GM12878 (cell line): ENCODE results near the gene MACROD2. TPM values are rescaled to one million over a fixed set of nuclear protein-coding genes. Genes with fewer than 3 reads are reported as not detected.

ENCODE experiments used
- ATAC-seq: fragments of 200-7000 bp; cut with Tn5 transposase; 3 replicates; pipeline ENCODE4 v1.9.1; 2020; ENCODE audit warnings: mild to moderate bottlenecking, moderate library complexity
- BruUV-seq: library from RNA; stranded (reverse); fragments of 400-500 nt; replicated peaks from 2 replicates; lab custom pipeline; 2021; lab: Mats Ljungman, UMichigan
- CTCF ChIA-PET: fragments of 300-600 bp; sonication (Branson Sonifier 250); formaldehyde crosslinking; extraction: SDS; loops from one replicate; lab custom pipeline; 2021; ENCODE audit warnings: inconsistent platforms; lab: Yijun Ruan, JAX
- POLR2A ChIA-PET: fragments of 350-600 bp; formaldehyde crosslinking; extraction: SDS; loops from one replicate; lab custom pipeline; 2021; ENCODE audit warnings: inconsistent platforms; lab: Charles Lee
- RAD21 ChIA-PET: fragments of 300-600 bp; sonication (Branson Sonifier 250); formaldehyde crosslinking; loops from one replicate; lab custom pipeline; 2023; ENCODE audit warnings: antibody characterized with exemption; ENCODE audit not compliant: unreplicated experiment; lab: Charles Lee
- SMC1A ChIA-PET: fragments of 300-600 bp; sonication (Branson Sonifier 250); formaldehyde crosslinking; loops from one replicate; lab custom pipeline; 2023; ENCODE audit not compliant: unreplicated experiment, uncharacterized antibody; lab: Charles Lee
- DNase-seq: peaks from one replicate; pipeline ENCODE4 v3.0.0-alpha.2; 2011; ENCODE audit warnings: low read depth, low spot score
- FAIRE-seq: peaks from 3 replicates; lab custom pipeline; 2011; peaks lifted over from hg19 to GRCh38; lab: Jason Lieb, UNC
- H2AFZ ChIP-seq: 2 replicates; pipeline ENCODE4 v1.6.0; 2011; ENCODE audit warnings: low read depth, low read length, control low read depth; ENCODE audit not compliant: control insufficient read depth
- H3K27ac ChIP-seq: 2 replicates; pipeline ENCODE4 v1.5.1; 2011; ENCODE audit warnings: control low read depth; ENCODE audit not compliant: control insufficient read depth, insufficient read depth
- H3K27me3 ChIP-seq, 2 experiments: replicated peaks in 1 of 2; 2 replicates each; pipeline versions ENCODE4 v1.6.0 to v1.6.1; 2011; ENCODE audit warnings: low read length in 1 of 2; ENCODE audit not compliant: control insufficient read depth in 2 of 2, insufficient read depth in 2 of 2
- H3K36me3 ChIP-seq, 2 experiments: 2 replicates each; pipeline ENCODE4 v1.5.1; 2011; ENCODE audit warnings: low read length in 1 of 2; ENCODE audit not compliant: control insufficient read depth in 2 of 2, insufficient read depth in 2 of 2
- H3K4me1 ChIP-seq: 2 replicates; pipeline ENCODE4 v1.6.1; 2011; ENCODE audit warnings: mild to moderate bottlenecking, low read length, moderate library complexity, mixed read lengths; ENCODE audit not compliant: control insufficient read depth, insufficient read depth
- H3K4me2 ChIP-seq: 2 replicates; pipeline ENCODE4 v1.6.0; 2011; ENCODE audit warnings: control low read depth; ENCODE audit not compliant: control insufficient read depth, insufficient read depth
- H3K4me3 ChIP-seq: fragments of 200-600 bp; sonication (generic); 2 replicates; pipeline ENCODE4 v1.5.1; 2016
- H3K79me2 ChIP-seq: 2 replicates; pipeline ENCODE4 v1.6.0; 2011; ENCODE audit warnings: low read length; ENCODE audit not compliant: control insufficient read depth, insufficient read depth
- H3K9ac ChIP-seq: 2 replicates; pipeline ENCODE4 v1.8.0; 2011; ENCODE audit warnings: low read length, control low read depth, mixed read lengths; ENCODE audit not compliant: control insufficient read depth, insufficient read depth
- H3K9me3 ChIP-seq: replicated peaks from 3 replicates; pipeline ENCODE4 v1.5.1; 2011; ENCODE audit warnings: mild to moderate bottlenecking, low read length; ENCODE audit not compliant: control insufficient read depth, insufficient read depth
- H4K20me1 ChIP-seq: 2 replicates; pipeline ENCODE4 v1.6.0; 2011; ENCODE audit not compliant: control insufficient read depth, insufficient read depth
- ATF7 ChIP-seq: fragments of 450-650 bp; IDR thresholded peaks from 2 replicates; pipeline ENCODE4 v1.6.1; 2016; ENCODE audit warnings: low read depth, mild to moderate bottlenecking
- ELK1 ChIP-seq: IDR thresholded peaks from 2 replicates; pipeline ENCODE4 v1.6.1; 2012; ENCODE audit warnings: low read depth, low read length, improper control_type of control experiment
- IKZF2 ChIP-seq, 2 experiments: fragments of 450-650 bp; IDR thresholded peaks; 2 replicates each; pipeline ENCODE4 v1.6.1; 2017; ENCODE audit warnings: mild to moderate bottlenecking in 2 of 2, moderate library complexity in 2 of 2
- RUNX3 ChIP-seq: IDR thresholded peaks from 2 replicates; pipeline ENCODE4 v1.6.1; 2012; ENCODE audit warnings: low read length, inconsistent platforms
- STAT3 ChIP-seq: IDR thresholded peaks from 2 replicates; pipeline ENCODE4 v1.6.1; 2011; ENCODE audit warnings: low read depth, low read length, improper control_type of control experiment
- WGBS: methylation state at CpG from one replicate; pipeline ENCODE4 v1.1.6; 2016; ENCODE audit warnings: low lambda C conversion rate; ENCODE audit not compliant: insufficient replicate concordance, insufficient coverage; ENCODE audit errors: missing lambda C conversion rate; 5-methylcytosine and 5-hydroxymethylcytosine counted together
- in situ Hi-C: fragments of 300-500 bp; cut with MboI; formaldehyde crosslinking; loops from 9 replicates; pipeline ENCODE4 v1.14.3; 2018; ENCODE audit warnings: mixed read lengths
- intact Hi-C: fragments of 100-400 bp; cut with micrococcal nuclease; formaldehyde crosslinking; loops from one replicate; pipeline ENCODE4 v1.14.2; 2022; ENCODE audit not compliant: unreplicated experiment
- polyA plus RNA-seq, 11 experiments: library from polyadenylated mRNA; depleted of rRNA in 4 of 11; unstranded in 6 of 11; stranded (reverse) in 5 of 11; fragments of >200 nt; fragmentation: Nextera tagmentation in 4 of 11; fragmentation: Illumina TruSeq in 1 of 11; extraction: Ambion mirVana in 4 of 11; extraction: Trizol in 1 of 11; gene quantifications; 1 replicate in 1 of 11; 2 replicates in 10 of 11; pipeline versions ENCODE4 v1.2.1 to v1.2.3, GENCODE V29; 2011 to 2016; ENCODE audit warnings: inconsistent platforms in 2 of 11, missing spikeins in 2 of 11, low read depth in 1 of 11
- total RNA-seq, 4 experiments: library from RNA; depleted of rRNA in 3 of 4; stranded (reverse); fragments of >200 nt in 3 of 4; fragmentation: Illumina TruSeq in 1 of 4; extraction: Trizol in 1 of 4; gene quantifications; 2 replicates each; pipeline versions ENCODE4 v1.2.1 to v1.2.3, GENCODE V29; 2013 to 2021
- TF ChIP-seq, protein P1 (sequence below): fragments of 450-650 bp; formaldehyde crosslinking; IDR thresholded peaks from 2 replicates; pipeline ENCODE4 v1.4.0; 2020; ENCODE audit warnings: mild to moderate bottlenecking, moderate library complexity

The MACROD2 gene
- total and polyA plus RNA-seq, 10 of the 15 experiments (the other 5 are each of a cell fraction or from before 2014, with no cell fraction given) = 1.1 to 21.5 (median 2.2) TPM

GRCh38 chr20:14723614-14724013 is 728.3 kb downstream of the MACROD2 start (continued):
- TF ChIP-seq ELK1 (no peak), STAT3 (no peak), ATF7 (peak; percentile 83), IKZF2 (IDR thresholded peaks at IDR 0.05) (peak in 1 of 2 experiments; percentile 58; a peak in 1 of 4 replicates)

GRCh38 chr20:14724036-14724435 is 728.7 kb downstream of the MACROD2 start:
- no peak overlapping the region for H3K9ac ChIP-seq
- no peaks in the 10 kb centered on the region for H3K36me3 ChIP-seq
- 0 out of 2 replicates have a peak overlapping the region, but pooled peaks have one; percentile 7 for H2AFZ ChIP-seq
- no peaks in the 10 kb centered on the region for H3K79me2 ChIP-seq
- BruUV-seq = no TSS peak
- ATAC-seq (peak; percentile 58), FAIRE-seq (no peak), DNase-seq (no peak)
- no peak overlapping the region for H3K4me3 ChIP-seq
- CTCF ChIA-PET = interaction anchor here (0.7 kb wide), 1 partner anchor 34 kb away, joined by 3 read pairs; no protein-coding TSS in a partner anchor
- no peaks in the 10 kb centered on the region for H3K27me3 ChIP-seq
- H3K4me2 ChIP-seq = no peak overlapping the region
- in situ Hi-C loops = no loop called here
- SMC1A ChIA-PET = interaction anchor here (0.9 to 3.4 kb wide), 7 partner anchors 13 to 150 kb away, joined by 3 to 18 read pairs (median 4); no protein-coding TSS in a partner anchor
- H3K9me3 ChIP-seq = no peaks in the 10 kb centered on the region
- intact Hi-C loops = loop anchor here (5.0 kb wide), 1 partner anchor 108 kb away; no protein-coding TSS in a partner anchor
- H3K27ac ChIP-seq = peak overlapping the region; percentile 32
- H4K20me1 ChIP-seq = no peaks in the 10 kb centered on the region
- RAD21 ChIA-PET = interaction anchor here (1.0 to 2.3 kb wide), 2 partner anchors 20 to 25 kb away, joined by 3 to 7 read pairs; no protein-coding TSS in a partner anchor
- POLR2A ChIA-PET = interaction anchor here (0.5 kb wide), 1 partner anchor 108 kb away, joined by 3 read pairs; no protein-coding TSS in a partner anchor
- WGBS = 0% methylated on average over 1 of the region's 1 CpG
- TF ChIP-seq, protein P1, sequence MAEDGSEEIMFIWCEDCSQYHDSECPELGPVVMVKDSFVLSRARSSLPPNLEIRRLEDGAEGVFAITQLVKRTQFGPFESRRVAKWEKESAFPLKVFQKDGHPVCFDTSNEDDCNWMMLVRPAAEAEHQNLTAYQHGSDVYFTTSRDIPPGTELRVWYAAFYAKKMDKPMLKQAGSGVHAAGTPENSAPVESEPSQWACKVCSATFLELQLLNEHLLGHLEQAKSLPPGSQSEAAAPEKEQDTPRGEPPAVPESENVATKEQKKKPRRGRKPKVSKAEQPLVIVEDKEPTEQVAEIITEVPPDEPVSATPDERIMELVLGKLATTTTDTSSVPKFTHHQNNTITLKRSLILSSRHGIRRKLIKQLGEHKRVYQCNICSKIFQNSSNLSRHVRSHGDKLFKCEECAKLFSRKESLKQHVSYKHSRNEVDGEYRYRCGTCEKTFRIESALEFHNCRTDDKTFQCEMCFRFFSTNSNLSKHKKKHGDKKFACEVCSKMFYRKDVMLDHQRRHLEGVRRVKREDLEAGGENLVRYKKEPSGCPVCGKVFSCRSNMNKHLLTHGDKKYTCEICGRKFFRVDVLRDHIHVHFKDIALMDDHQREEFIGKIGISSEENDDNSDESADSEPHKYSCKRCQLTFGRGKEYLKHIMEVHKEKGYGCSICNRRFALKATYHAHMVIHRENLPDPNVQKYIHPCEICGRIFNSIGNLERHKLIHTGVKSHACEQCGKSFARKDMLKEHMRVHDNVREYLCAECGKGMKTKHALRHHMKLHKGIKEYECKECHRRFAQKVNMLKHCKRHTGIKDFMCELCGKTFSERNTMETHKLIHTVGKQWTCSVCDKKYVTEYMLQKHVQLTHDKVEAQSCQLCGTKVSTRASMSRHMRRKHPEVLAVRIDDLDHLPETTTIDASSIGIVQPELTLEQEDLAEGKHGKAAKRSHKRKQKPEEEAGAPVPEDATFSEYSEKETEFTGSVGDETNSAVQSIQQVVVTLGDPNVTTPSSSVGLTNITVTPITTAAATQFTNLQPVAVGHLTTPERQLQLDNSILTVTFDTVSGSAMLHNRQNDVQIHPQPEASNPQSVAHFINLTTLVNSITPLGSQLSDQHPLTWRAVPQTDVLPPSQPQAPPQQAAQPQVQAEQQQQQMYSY = no peak
- 0 out of 2 replicates have a peak, but pooled peaks have one; percentile 10 for TF ChIP-seq RUNX3
- H3K4me1 ChIP-seq = no peaks in the 10 kb centered on the region
